Caki2 (cell line): Measurements from ENCODE around the gene ATP13A5. TPM values are rescaled to one million over a fixed set of nuclear protein-coding genes. Genes with fewer than 3 reads are reported as not detected.

ENCODE experiments used
- DNase-seq: peaks from one replicate; pipeline ENCODE4 v3.0.0-alpha.2; 2015; ENCODE audit warnings: low read depth
- in situ Hi-C: cut with HindIII; loops from 2 replicates; pipeline ENCODE4 v1.10.0; 2016; ENCODE audit warnings: low sequenced_read_pairs, low pct_unique_long_range_greater_than_20kb, mixed read lengths
- total RNA-seq: library from RNA; depleted of rRNA; stranded (reverse); fragments of >200 nt; shearing (Covaris generic); gene quantifications from 2 replicates; pipeline ENCODE4 v1.2.3, GENCODE V29; 2014; ENCODE audit warnings: low replicate concordance; rRNA removed

ATP13A5 gene
- not detected in 2 replicates for total RNA-seq

DNA sequence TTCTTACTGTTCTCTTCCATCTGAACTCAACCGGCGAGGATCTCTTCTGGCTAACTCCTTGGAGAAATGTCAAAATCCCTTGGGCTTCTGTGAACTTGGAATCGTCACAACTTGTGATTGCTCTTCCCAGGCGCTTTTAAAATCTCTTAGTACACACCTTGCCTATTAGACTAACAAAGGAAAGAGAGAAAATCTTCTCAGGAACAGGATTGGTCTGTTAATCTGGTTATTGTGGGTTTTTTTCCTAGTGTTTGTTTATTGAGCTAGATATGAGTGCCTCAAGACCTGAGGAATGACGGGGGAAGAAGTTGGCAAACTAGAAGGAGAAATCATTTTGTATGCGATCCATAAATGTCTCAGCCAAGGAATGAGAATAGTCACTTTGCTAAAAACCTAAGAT lies at the start of gene ATP13A5:
TSS of gene ATP13A5 (minus strand) at position 48 of the 400 bp plus-strand sequence. CDS start at position 20, 28 bp downstream.
- DNase-seq, result no peak
- in situ Hi-C loops, result no loop called here

GRCh38 chr3:193418576-193419373 lies 40.2 kb upstream of the ATP13A5 start:
- DNase-seq, result no peak
- in situ Hi-C loops, result no loop called here

- no peak for DNase-seq
- in situ Hi-C loops, result no loop called here
These were observed 38.1 kb upstream of the ATP13A5 start for GRCh38 chr3:193416629-193417028.

DNA sequence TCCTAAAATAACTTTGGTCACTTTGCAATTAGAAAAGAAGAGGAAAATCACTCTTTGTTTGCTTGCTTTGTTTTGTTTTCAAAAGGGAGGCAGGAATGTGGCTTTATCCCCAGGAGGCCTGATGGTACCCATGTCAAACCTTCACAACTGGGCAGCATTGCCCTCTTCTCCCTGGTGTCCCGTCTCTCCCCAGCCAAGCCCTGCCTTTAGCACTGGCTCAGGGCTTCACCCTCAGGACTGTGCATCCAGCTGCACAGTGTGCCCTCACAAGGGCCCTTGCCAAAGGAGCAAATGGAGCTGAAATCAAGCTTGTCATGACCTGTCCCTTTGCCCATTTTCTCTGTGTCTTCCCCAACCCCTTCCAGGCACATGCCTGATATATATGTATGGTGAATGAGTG lies 29.1 kb upstream of the ATP13A5 start:
- in situ Hi-C loops, result no loop called here
- DNase-seq, result no peak

DNA sequence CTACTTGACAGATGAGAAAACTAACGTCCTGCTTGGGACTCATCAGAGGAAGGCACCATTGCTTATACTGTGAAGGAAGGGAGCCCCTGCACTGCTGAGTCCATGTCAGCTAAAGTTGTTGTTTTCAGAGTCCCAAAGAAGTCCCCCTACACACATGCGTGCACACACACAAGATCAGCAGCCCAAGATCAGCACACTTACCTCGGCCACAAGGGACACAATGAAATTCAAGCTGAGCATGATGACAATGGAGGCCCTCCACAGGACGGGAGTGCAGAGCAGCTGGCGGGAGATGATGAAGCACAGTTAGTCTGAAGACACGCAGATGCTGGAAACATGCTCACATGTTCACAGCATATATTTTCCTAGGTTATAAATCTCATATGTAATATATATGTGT lies 28.6 kb upstream of the ATP13A5 start:
- in situ Hi-C loops, result no loop called here

DNA sequence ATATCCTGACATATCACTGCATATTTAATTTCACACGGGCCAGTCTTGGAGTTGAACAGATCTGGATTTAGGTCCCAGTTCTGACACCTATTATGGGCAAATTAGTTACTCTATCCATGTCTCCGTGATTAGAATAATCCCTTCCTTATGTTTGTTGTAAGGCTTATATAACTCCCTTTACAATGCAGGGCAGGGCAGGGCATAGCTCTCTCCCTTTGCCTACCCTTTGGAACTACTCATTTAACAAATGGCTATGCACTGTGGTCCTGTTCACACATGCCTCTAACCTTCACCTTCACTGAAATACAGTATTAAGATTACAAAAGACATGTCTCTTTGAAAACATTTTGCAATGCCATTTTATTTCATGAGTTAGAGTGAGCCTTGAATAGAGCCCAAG lies 24.8 kb upstream of the ATP13A5 start:
- no peak for DNase-seq
- in situ Hi-C loops, result no loop called here

More for the DNA sequence above, 28.6 kb upstream of the ATP13A5 start:
- no peak for DNase-seq

DNA sequence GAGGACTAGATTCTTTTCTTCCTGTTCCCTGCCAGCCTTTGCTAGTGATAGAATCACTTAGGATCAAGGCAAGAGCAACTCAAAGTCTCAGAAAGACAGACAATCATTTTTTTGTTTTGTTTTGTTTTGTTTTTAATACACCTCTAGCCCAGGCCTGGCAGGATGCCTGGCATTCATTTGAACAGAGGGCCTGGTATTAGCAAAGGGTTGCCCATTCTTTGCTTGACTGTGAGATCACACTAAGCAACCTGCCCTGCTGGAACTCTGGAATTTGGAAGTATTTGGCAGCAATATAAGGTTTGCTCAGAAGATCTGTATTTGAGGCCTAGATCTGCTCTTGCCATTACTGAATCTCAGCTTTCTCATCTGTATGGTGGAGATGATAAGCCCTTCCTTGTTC lies 21.8 kb upstream of the ATP13A5 start:
- in situ Hi-C loops, result no loop called here
- DNase-seq, result no peak

- no peak for DNase-seq
- in situ Hi-C loops, result no loop called here
These were observed 18.1 kb upstream of the ATP13A5 start for GRCh38 chr3:193396451-193397244.

GRCh38 chr3:193391902-193392301 lies 13.3 kb upstream of the ATP13A5 start:
- in situ Hi-C loops, result no loop called here
- peak; percentile 14 for DNase-seq

GRCh38 chr3:193389335-193389734 lies 10.8 kb upstream of the ATP13A5 start:
- in situ Hi-C loops, result no loop called here
- no peak for DNase-seq

DNA sequence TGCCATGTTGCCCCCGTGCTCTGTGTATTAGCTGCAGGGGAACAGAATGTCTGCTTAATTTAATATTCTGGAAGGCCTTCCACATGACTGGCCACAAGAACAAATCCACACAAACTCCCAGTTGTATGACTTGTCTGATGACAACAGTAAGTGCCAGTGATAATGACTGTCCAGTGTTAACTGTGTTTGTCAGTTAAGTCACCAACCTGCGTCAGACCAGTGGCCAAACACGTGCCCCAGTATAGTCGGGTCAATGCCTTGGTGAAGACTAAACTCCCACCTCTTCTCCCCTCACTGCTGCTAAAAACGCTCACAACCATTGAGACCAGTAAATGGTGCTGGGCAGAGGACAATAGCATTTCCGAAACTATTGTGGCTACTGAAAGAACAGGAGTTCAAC lies 9.8 kb upstream of the ATP13A5 start:
- DNase-seq, result no peak
- in situ Hi-C loops, result no loop called here

DNA sequence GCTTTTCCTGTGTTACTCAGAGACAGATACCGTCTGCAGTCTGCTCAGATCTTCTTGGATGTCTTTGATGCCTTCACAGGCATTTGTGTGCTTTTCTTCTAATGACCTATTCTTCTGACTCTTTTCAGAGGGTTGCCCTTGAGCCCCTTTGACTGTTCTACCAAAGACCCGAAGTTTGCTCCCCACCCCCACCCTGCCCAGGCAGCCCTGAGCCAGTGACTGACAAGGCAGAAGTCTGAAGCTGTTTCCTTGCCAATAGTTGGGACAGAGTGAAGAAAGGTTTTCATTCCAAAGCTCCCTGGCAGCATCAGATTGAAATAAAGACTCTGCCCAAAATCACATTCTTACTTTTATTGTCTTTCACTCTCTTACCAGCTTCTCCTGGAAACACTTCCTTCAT lies 9.0 kb upstream of the ATP13A5 start:
- DNase-seq, result no peak
- in situ Hi-C loops, result no loop called here

GRCh38 chr3:193377591-193377990 lies 962 bp downstream of the ATP13A5 start:
- DNase-seq, result no peak
- in situ Hi-C loops, result no loop called here

DNA sequence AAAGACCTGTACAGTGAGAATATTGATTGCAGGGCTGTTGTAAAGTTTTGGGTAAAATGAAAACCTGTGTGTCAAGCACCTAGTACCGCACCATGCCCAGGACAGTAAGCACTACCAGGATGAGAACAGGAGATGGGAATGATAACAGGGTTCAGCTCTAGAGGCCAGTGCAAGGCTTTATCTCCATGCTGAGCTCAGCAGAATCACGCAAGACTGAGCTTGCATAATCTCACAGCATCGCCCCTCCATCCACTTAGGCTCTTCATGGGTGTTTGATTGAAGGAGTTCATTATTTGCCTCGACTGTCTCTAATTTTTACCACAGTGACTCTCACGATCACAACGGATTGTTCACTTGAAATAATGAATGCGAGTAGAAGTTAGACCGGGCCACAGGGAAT lies 2.9 kb downstream of the ATP13A5 start:
- DNase-seq, result no peak
- in situ Hi-C loops, result no loop called here

GRCh38 chr3:193372783-193373182 lies 5.8 kb downstream of the ATP13A5 start:
- in situ Hi-C loops, result no loop called here
- DNase-seq, result no peak

- no peak for DNase-seq
- in situ Hi-C loops, result no loop called here
These were observed 10.7 kb downstream of the ATP13A5 start for GRCh38 chr3:193367868-193368267.

DNA sequence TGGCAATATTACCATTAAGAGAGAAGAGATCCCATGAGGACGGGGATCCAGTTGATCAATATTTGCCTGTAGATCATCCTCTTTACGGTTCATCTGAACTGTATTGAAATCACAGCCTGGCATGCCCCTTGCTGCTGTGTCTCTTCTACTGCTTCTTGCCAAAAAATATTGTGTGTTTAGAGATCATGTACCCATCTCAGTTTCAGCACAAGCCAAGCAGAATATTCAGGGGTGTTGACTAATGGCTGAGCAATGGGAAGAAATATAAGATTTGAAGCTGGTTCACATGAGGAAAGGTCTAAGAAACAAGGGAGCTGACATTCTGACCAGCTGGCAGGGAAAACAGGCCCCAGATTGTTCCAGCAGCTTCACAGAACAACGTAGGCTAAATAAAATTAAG lies 21.3 kb downstream of the ATP13A5 start:
- no peak for DNase-seq
- in situ Hi-C loops, result no loop called here

- in situ Hi-C loops, result no loop called here
- DNase-seq, result no peak
These were observed 24.1 kb downstream of the ATP13A5 start for GRCh38 chr3:193354423-193354822.

- in situ Hi-C loops, result no loop called here
- DNase-seq, result no peak
These were observed 27.8 kb downstream of the ATP13A5 start for GRCh38 chr3:193350744-193351143.
